CD4-positive, alpha-beta T cell treated with Interferon gamma for 1 hour (primary cell): ENCODE data around the gene SEMA5A.

Experiments used
- DNase-seq: peaks from one replicate; pipeline ENCODE4 v3.0.0-alpha.2; 2020

The SEMA5A gene

GRCh38 chr5:9091896-9092662 is 453.8 kb downstream of the SEMA5A start:
- no peak for DNase-seq

- no peak for DNase-seq
Observed at GRCh38 chr5:9090381-9091026, 455.4 kb downstream of the SEMA5A start.

DNA sequence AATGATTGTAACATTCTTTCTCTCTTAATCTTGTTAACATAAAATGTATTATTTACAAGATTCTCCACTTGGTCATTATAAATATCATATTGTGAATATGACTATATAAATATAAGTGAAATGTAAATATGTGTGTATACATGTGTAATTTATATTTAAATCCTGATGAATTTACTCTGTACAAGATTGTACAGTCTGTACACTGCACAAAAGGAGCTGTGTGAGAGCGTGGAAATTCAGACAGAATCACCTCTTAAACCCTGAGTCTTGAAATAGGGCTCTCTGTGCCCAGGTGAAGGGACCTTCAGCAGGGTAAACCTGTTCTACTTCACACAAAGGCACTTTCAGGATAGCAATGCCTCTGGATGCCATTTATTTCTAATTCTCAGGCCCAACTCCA is 456.0 kb downstream of the SEMA5A start:
- DNase-seq: no peak

- no peak for DNase-seq
Observed at GRCh38 chr5:9082996-9083395, 462.9 kb downstream of the SEMA5A start.

DNA sequence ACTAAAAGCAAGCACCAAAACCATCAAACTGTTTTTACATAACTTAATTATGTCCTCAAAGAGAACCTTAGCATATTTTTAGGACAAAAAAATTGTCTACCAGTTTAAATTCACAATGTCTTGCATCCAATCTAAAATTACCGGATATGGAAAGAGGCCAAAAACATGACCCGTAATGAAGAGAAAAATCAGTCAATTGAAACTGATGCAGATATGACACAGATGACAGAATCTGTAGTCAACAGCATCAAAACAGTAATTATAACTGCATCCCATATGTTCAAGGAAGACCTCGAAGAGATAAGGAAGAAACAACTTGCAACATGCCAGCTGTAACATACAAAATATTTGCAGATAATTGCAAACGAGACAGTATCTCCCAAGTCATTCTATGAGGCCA is 473.2 kb downstream of the SEMA5A start:
- DNase-seq: no peak

GRCh38 chr5:9071524-9071923 is 474.4 kb downstream of the SEMA5A start:
- no peak for DNase-seq

- DNase-seq: no peak
Observed at GRCh38 chr5:9071074-9071473, 474.8 kb downstream of the SEMA5A start.

- DNase-seq: no peak
Observed at GRCh38 chr5:9069650-9070049, 476.2 kb downstream of the SEMA5A start.

DNA sequence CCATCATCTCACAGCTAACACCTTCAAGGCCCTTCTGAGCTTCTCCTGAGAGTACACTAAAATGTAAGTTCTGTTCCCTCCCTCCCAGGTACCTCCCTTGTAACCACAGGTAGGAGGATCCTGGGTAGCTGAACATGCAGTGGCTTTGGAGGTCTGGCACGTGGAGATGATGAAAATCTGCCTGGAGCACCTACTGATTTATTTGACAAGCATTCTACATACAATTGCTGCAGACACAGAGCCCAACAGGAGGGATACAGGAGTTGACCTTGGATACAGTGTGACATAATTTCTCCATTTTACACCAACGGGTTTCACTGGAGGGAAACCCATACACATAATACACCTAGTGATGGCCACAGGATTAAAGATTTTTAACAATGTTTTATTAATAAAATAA is 478.7 kb downstream of the SEMA5A start:
- no peak for DNase-seq

DNA sequence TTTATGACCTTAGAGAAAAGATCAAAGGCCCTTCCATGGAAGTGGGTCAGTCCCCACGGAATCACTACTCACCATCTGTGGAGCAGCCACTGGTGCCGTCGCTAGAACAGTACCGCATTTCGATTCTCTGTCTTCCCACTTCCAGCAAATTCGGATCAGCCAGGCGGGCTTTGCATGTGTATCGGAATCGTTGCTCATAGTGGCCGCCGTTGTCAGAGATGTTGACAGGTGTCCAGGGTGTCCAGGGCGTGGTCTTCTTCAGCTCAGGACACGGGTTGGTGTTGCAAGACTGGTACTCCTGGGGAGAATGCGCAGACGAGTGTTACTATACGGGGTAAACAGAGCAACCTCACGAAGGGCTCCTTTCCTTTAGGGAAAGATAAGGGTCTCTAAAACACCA is 479.5 kb downstream of the SEMA5A start:
- no peak for DNase-seq

GRCh38 chr5:9063615-9064245 is 482.1 kb downstream of the SEMA5A start:
- no peak for DNase-seq

GRCh38 chr5:9062873-9063272 is 483.0 kb downstream of the SEMA5A start:
- no peak for DNase-seq

DNA sequence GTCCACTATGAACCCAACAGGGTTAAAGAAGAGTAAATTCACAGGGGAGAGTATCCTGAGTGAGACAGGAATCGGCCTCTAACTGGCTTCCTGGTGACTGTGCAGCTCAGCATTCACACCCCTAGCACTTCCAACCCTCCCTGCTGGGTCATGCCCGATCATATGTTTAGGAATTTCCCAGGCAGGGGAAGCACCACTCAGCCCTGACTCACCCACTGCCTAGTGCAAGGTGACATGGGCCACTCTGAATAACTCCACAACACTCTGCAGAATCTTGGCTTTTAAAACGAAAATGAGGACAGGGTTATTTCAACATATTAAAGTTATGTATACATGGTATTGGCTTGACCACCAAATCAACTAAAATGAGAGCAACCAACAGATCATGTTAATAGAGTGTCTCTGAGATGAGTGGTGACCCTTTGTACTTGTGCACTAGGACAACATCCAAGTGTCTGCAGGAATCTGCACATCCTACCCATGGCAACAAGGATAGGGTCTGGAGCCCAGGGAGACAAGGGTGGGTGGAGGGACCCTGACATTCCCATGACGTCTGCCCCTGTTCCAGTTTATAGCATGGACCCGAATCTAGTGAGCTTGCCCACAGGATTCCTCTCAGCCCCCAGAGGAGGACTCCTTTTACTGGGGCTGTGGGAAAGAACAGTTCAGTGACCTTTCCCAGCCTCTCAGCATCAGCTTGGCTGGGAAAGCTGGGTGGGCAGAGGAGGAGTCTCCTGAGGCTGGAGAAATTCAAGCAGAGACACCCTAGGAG is 485.8 kb downstream of the SEMA5A start:
- no peak for DNase-seq

GRCh38 chr5:9058666-9059065 is 487.2 kb downstream of the SEMA5A start:
- DNase-seq: no peak

- no peak for DNase-seq
Observed at GRCh38 chr5:9058161-9058560, 487.7 kb downstream of the SEMA5A start.

- DNase-seq: no peak
Observed at GRCh38 chr5:9057406-9058000, 488.4 kb downstream of the SEMA5A start.

- DNase-seq: no peak
Observed at GRCh38 chr5:9056046-9056445, 489.8 kb downstream of the SEMA5A start.

DNA sequence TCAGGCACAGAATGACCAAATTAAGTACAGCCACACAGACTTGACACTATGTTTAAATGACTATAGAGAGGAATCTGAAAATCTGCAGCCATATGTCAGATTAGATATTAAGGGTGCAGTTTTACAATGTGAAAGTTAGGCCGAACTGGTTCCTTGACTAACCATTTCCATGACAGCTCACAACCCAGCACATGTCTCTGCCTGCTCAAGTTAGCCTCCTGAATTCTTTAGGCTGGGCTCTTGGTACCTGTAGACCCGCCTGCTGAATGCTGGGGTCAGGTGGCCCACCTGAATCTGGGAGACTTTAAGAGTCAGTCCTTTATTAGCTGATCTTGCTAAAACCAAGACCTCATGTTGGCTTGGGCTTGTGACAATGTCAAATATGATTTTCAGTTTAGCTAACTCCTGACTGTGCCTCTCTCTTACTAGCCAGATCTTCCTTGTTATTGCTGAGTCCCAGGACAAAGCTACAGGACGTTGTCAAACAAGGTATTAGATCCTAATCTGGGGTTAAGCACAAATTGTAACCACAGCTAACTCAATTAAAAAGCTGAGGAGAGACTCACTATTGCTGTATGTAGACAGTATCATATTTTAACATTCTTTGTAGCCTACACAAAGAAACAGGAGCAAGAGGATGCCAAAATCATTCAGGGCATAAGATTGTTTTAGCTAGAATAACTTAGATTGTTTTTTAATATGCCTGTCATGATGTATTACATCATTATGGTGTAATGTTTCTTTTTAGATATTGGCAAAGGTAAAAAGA is 490.9 kb downstream of the SEMA5A start:
- no peak for DNase-seq

- DNase-seq: no peak
Observed at GRCh38 chr5:9054322-9054721, 491.6 kb downstream of the SEMA5A start.

- no peak for DNase-seq
Observed at GRCh38 chr5:9052421-9052820, 493.5 kb downstream of the SEMA5A start.

DNA sequence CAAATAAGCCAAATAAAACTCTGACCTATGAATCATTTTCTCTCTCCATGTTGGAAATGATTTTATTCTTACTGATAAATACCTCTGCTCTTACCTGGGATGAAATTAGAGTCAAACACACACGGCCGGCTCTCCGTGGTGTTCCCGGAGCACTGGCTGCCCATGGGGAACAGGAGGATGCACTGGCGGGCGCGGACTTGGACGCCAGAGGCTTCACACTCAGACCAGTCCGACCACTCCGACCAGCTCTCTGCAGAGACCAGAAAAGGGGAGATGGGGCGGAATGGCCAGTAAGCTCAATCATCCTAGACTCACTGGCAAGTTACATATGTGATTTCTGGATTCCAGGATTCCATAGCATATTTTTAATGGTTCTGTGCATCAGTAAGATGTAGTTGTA is 494.1 kb downstream of the SEMA5A start:
- no peak for DNase-seq

GRCh38 chr5:9047932-9048331 is 497.9 kb downstream of the SEMA5A start:
- DNase-seq: no peak
